ENCODE data around the gene PRKCE.
A peak's percentile ranks its signal among the peaks of the same experiment; 100 is the strongest.

The PRKCE gene

DNA sequence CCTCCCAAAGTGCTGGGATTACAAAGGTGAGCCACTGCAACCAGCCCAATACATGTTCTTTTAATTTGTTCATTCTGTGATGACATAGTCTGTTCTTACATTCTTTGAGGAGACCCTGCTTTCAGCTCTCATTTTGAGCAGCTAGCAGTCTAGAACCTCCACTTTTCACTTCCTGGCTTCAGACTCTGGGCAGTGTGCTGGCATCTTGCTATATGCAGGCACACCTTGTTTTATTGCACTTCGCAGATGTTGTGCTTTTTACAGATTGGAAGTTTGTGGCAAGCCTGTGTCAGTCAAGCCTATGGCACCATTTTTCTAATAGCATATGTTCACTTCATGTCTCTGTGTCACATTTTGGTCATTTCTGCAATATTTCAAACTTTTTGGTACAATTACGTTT, 72.4 kb downstream of the PRKCE start:
- DNase-seq = no peak

GRCh38 chr2:45724335-45724734, 72.9 kb downstream of the PRKCE start:
- no peak for DNase-seq

DNA sequence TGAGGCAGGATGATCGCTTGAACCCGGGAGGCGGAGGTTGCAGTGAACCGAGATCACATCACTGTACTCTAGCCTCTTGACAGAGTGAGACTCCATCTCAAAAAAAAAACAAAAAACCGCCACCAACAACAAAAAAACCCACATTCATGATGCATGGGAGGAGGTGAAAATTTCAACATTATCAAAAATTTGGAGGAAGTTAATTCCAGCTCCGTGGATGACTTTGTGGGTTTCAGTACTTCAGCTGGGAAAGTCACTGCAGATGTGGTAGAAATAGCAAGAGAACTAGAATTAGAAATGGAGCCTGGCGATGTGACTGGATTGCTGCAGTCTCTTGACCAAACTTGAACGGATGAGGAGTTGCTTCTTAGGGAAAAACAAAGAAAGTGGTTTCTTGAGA, 74.3 kb downstream of the PRKCE start:
- no peak for DNase-seq

DNA sequence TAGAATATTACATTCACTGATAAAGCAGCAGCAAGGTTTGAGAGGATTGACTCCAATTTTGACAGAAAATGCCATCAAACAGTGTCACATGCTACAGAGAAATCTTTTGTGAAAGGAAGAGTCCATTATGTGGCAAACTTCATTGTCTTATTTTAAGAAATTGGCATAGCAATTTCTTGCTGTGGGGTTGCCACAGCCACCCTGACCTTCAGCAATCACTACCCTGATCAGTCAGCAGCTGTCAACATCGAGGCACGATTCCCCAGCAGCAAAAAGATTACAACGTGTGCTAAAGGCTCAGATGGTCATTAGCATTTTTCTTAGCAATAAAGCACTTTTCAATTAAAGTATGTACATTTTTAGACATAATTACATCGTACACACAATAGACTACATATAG, 74.7 kb downstream of the PRKCE start:
- no peak for DNase-seq

DNA sequence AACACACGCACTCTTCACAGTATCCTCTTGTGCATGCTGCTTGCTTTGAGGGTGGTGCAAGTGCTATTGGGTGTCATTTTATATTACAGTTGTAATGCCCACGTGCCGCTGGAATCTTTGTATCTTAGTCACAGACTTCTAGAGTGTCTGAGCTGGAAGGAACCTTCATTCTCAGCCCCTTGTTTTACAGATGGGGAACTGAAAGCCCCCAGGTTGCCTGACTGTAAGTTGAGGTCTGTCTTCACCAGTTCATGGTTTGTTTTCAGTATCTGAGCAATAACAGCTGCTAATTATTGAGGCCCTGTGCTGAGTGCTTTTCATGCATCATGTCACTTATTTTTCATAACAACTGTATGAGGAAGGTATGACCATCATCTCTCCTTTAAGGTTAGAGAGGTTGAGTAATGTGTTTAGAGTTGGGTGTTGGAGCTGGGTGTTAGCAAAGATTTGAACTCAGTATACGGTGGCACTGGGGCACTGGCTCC, 77.0 kb downstream of the PRKCE start:
- DNase-seq = no peak

GRCh38 chr2:45729753-45730512, 78.5 kb downstream of the PRKCE start:
- DNase-seq = no peak

DNA sequence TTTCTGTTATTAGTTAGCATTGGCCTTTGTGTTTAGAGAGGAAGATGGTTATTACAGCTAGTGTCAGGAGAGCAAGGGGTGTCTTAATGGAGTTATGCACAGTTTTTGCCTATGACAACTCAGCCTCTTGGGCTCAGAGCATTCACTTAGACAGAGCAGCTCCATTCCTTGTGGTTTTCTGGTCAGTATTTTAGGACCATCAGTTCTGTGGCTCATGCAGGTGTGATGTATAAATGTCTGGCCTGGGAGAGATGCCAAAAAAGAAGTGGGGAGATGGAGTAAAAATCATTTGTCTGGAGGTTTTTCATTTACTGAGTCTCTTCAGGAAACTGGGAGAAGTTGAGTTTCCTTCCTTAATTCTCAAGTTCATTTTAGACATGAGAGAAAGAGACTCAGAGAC, 79.7 kb downstream of the PRKCE start:
- DNase-seq = no peak

DNA sequence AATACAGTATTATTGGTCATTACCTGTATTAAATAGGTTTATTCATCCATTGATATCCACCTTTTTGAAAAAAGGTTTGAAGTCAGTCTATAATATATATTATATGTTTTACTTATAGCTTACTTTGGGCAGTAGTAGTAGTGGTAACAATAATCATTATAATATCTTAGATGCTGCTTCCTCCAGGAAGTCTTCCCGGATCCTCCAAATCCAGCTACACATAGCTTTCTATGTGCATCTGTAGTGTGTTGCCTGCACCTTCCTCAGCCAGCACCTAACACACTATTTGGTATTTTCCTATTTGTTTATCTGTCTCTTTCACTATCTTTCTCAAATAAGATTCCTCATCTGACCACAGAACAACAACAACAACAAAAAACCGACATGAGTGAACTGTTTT, 81.0 kb downstream of the PRKCE start:
- DNase-seq = no peak

- DNase-seq = no peak
Measured at GRCh38 chr2:45732946-45733345, 81.5 kb downstream of the PRKCE start.

DNA sequence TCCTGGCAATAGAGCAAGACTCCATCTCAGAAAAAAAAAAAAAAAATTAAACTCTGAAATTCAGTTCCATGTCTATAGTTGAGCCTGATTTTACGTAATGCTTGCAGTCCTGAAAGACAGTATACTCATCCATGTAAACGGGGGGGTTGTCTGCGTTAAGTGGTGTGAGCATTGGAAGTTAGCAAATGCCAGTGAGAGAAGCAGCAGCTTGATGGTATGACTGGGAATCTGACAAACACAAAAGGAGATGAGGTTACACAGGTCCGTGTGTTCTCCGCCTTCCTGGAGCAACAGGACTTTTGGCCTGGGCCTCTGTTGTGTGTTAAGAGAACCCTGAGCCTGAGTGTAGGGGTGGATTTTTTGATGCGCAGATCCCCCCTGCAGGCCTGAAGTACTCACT, 82.9 kb downstream of the PRKCE start:
- no peak for DNase-seq

DNA sequence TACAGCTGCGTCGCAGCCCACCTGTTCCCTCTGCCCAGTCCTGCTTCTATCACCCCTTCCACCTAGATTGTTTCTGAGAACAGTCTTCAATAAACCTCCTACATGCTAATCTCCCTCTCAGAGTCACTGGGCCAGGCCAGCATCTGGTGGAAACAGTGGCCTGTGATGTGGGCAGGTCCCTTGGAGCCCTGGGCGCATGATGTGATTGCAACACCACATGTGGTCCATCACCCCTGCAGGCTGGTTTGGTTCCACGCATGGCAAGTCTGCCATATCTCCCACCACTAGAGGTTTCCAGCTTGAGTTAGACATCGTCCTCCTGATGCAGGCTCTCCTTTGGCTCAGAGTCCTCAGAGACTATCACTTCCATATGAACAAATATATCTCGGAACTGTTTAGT, 83.5 kb downstream of the PRKCE start:
- no peak for DNase-seq

DNA sequence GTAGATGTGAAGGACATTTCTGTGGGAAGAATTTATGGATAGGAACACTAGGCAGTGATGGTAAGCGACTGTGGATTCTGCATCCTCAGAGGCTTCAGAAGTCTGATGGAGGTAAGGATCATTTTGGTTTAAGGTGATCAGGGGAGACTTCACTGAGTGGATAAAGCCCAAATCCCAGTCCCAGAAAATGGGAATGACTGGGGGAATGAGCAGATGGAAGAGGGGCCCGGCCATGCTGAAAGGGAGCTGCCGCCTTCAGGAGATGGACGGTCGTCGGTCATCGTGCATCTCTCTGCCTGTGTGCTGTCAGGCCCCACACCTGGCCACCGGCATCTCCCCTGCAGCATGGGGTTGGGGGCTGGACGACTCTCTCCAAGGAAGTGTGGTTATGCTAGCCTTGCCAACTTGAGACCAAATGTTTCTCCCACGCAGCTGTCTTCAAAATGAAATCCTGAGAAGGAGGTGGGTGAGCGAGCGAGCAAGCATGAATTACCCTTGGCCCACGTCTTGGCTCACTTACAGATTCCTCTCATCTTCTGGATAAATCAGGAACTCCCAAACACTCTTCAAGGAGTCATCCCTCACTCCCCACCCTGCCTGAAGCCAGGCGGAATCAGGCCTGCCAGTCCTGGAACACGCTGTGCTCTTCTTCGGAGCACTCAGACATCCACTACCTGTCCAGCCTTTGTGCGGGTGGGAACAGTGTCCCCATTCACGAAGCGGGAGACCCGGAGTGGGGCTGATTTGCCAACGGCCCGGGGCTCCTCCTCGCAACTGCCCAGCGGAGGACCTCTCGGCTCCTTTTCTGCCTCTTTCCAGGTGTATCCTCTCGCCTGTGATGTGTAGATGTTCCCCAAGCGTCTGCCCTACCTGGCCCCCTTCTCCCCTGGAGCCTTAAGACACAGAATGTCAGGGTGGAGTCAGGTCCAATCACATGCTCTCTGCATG, 85.6 kb downstream of the PRKCE start:
- peak in 21 of 56 donors; percentile 7 to 58 (median 21) for DNase-seq

- DNase-seq = no peak
Measured at GRCh38 chr2:45739796-45740485, 88.5 kb downstream of the PRKCE start.

GRCh38 chr2:45741161-45741850, 89.8 kb downstream of the PRKCE start:
- peak in 3 of 56 donors; percentile 2 to 6 (median 5) for DNase-seq

DNA sequence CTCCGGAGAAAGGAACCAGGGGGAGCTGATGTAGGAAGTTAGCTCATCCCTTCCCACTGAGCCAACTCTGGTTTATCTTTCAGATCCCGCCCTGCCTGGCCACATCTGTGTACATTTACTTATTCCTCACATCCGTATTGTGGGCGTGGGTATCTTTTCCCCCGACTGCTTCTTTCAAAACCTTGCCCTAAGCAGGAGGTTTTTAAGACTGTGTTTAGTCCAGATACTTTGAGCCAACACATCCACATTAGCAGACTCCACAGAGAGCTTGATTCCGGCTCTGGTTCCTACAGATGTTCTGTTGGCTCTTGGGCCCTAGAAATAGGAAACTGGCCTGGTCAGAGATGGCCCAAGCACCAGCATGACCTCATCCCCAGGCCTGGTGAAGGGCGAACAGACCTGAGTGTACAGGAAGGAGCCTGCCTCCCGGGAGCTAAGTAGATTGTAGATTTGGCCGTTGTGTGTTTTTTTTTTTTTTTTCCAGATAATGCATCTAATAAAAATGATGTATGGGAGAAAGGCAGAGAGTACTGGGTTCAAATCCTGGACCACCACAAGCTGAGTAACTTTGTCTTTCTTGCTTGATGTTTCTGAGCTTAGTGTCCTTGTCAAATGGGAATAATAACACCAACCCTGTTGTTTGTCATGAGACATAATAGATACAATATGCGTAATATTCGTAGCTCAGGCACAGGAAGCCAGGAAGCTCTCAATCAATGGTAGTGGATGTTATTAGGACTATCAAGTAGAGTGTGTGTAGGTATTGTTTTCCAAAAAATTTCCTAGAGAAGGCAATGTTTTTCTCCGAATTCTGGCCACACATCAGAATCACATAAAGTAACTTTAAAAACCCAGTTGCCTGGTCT, 92.3 kb downstream of the PRKCE start:
- no peak for DNase-seq

GRCh38 chr2:45745231-45745630, 93.8 kb downstream of the PRKCE start:
- no peak for DNase-seq

GRCh38 chr2:45746888-45747287, 95.4 kb downstream of the PRKCE start:
- no peak for DNase-seq

- no peak for DNase-seq
Measured at GRCh38 chr2:45747363-45747762, 95.9 kb downstream of the PRKCE start.

- DNase-seq = peak in 10 of 56 donors; percentile 8 to 63 (median 23)
Measured at GRCh38 chr2:45748239-45748638, 96.8 kb downstream of the PRKCE start.

GRCh38 chr2:45750001-45750400, 98.5 kb downstream of the PRKCE start:
- no peak for DNase-seq
